Stimulated activated CD4-positive, alpha-beta T cell treated with anti-CD3 and anti-CD28 coated beads, Interleukin-12 subunit alpha, Interleukin-12 subunit beta, amount 100 ng/mL, for 4 hours (primary cell): ENCODE data around the gene RFX3.

ENCODE experiments used
- DNase-seq: peaks from one replicate; pipeline ENCODE4 v3.0.0-alpha.2; 2020

RFX3 gene

GRCh38 chr9:3525836-3526164 is at the start of gene RFX3:
Gene RFX3, minus strand, starts transcription at chr9:3526001. Its CDS starts 130,413 bp downstream, at chr9:3395588.
- DNase-seq: peak; percentile 92

- DNase-seq: no peak
These were observed 45.7 kb upstream of the RFX3 start for GRCh38 chr9:3571500-3571899.

GRCh38 chr9:3569529-3569928 is 43.7 kb upstream of the RFX3 start:
- DNase-seq: no peak

- DNase-seq: no peak
These were observed 42.2 kb upstream of the RFX3 start for GRCh38 chr9:3567988-3568387.

- no peak for DNase-seq
These were observed 27.4 kb upstream of the RFX3 start for GRCh38 chr9:3553076-3553765.

- DNase-seq: no peak
These were observed 23.4 kb upstream of the RFX3 start for GRCh38 chr9:3549225-3549624.

- DNase-seq: no peak
These were observed 22.8 kb upstream of the RFX3 start for GRCh38 chr9:3548648-3549047.

GRCh38 chr9:3541206-3541605 is 15.4 kb upstream of the RFX3 start:
- no peak for DNase-seq

- no peak for DNase-seq
These were observed 9.0 kb upstream of the RFX3 start for GRCh38 chr9:3534614-3535404.

- no peak for DNase-seq
These were observed 6.4 kb upstream of the RFX3 start for GRCh38 chr9:3532158-3532557.

GRCh38 chr9:3528451-3528850 is 2.6 kb upstream of the RFX3 start:
- peak; percentile 37 for DNase-seq

GRCh38 chr9:3526997-3527940 is 1.5 kb upstream of the RFX3 start:
- DNase-seq: no peak

GRCh38 chr9:3526165-3526996 is 580 bp upstream of the RFX3 start:
- DNase-seq: peak; percentile 86

GRCh38 chr9:3525096-3525835 is 535 bp downstream of the RFX3 start:
- DNase-seq: no peak

GRCh38 chr9:3521966-3522365 is 3.8 kb downstream of the RFX3 start:
- DNase-seq: no peak

- no peak for DNase-seq
These were observed 5.2 kb downstream of the RFX3 start for GRCh38 chr9:3520564-3520963.

GRCh38 chr9:3517377-3518048 is 8.3 kb downstream of the RFX3 start:
- DNase-seq: no peak

- no peak for DNase-seq
These were observed 9.0 kb downstream of the RFX3 start for GRCh38 chr9:3516667-3517330.

- no peak for DNase-seq
These were observed 10.4 kb downstream of the RFX3 start for GRCh38 chr9:3515405-3515804.

- no peak for DNase-seq
These were observed 11.0 kb downstream of the RFX3 start for GRCh38 chr9:3514786-3515185.
